ENCODE data around the gene DDB1. TPM values are rescaled to one million over a fixed set of nuclear protein-coding genes. Genes with fewer than 3 reads are reported as not detected.
A peak's percentile ranks its signal among the peaks of the same experiment; 100 is the strongest.

DDB1 gene
- total RNA-seq, 1 experiment from 2014 or later = 284 TPM

DNA sequence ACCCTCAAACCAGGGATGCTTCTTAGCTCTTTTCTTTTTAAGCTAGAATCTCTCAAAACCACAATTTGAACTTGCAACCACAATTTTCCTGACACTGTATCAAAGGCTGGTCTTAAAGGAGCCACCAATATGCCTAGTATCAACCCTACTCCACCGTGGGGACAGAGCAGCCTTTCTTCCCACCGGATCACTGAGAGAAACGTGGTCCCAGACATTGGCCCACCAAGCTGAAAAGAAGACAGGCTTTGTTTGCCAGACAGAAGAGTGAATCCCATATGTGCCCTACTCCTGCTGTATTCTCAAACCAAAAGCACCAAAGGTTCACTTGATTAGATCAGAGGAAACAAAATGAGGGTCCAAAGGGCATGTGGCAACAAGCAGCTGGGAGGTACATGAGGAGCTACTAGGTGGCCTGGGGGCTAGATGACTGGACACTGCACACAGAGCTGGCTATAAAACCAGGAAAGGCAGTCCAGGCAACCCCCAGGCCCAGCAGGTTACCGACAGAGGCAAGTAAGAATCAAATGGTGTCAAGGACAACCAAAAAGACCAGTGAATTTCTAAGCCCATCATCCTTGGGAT is 34.2 kb downstream of the DDB1 start:
- no peaks in the 10 kb centered on the region for H3K27me3 Mint-ChIP-seq (ENCODE audit: insufficient read depth, unreplicated experiment)
- ChIA-PET POLR2A (interaction anchor here (0.5 kb wide), 1 partner anchor 29 kb away, joined by 3 read pairs; no protein-coding TSS in a partner anchor), CTCF (no interaction called here)
- TF ChIP-seq, protein P1, sequence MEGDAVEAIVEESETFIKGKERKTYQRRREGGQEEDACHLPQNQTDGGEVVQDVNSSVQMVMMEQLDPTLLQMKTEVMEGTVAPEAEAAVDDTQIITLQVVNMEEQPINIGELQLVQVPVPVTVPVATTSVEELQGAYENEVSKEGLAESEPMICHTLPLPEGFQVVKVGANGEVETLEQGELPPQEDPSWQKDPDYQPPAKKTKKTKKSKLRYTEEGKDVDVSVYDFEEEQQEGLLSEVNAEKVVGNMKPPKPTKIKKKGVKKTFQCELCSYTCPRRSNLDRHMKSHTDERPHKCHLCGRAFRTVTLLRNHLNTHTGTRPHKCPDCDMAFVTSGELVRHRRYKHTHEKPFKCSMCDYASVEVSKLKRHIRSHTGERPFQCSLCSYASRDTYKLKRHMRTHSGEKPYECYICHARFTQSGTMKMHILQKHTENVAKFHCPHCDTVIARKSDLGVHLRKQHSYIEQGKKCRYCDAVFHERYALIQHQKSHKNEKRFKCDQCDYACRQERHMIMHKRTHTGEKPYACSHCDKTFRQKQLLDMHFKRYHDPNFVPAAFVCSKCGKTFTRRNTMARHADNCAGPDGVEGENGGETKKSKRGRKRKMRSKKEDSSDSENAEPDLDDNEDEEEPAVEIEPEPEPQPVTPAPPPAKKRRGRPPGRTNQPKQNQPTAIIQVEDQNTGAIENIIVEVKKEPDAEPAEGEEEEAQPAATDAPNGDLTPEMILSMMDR (IDR thresholded peaks at IDR 0.05; ENCODE audit: insufficient read depth in 1 of 2, low read depth in 1 of 2, low read length in 1 of 2, severe bottlenecking in 1 of 2, unreplicated experiment in 1 of 2) = no peak
- no peak overlapping the region for H3K4me3 ChIP-seq (ENCODE audit: low read depth, low read length)
- H3K27me3 ChIP-seq (replicated peaks; ENCODE audit: control insufficient read depth, insufficient read depth, low read length) = no peaks in the 10 kb centered on the region
- H3K4me1 Mint-ChIP-seq (ENCODE audit: low read depth, unreplicated experiment) = peaks cover 9% of the 10 kb centered on the region
- intact Hi-C loops (cut with micrococcal nuclease; ENCODE audit: unreplicated experiment) = loop anchor here (1.0 to 2.0 kb wide), 2 partner anchors 34 to 44 kb away; partner anchors contain the start of genes DDB1 and TKFC
- peak overlapping the region; percentile 33 for H3K27ac Mint-ChIP-seq (ENCODE audit: unreplicated experiment)
- no TSS peak for BruUV-seq (replicated peaks)
- DNase-seq = peak; percentile 72 to 82
- no peak overlapping the region for H3K4me3 Mint-ChIP-seq (ENCODE audit: unreplicated experiment)
- peaks cover 31% of the 10 kb centered on the region for H3K36me3 Mint-ChIP-seq (ENCODE audit: insufficient read depth, unreplicated experiment)
- H3K36me3 ChIP-seq (ENCODE audit: control insufficient read depth, insufficient read depth, low read length) = peaks cover 8% of the 10 kb centered on the region
- H3K4me1 ChIP-seq = peaks cover 28% of the 10 kb centered on the region
- H3K9me3 ChIP-seq = no peaks in the 10 kb centered on the region
- H3K9me3 Mint-ChIP-seq (ENCODE audit: unreplicated experiment) = no peaks in the 10 kb centered on the region

DNA sequence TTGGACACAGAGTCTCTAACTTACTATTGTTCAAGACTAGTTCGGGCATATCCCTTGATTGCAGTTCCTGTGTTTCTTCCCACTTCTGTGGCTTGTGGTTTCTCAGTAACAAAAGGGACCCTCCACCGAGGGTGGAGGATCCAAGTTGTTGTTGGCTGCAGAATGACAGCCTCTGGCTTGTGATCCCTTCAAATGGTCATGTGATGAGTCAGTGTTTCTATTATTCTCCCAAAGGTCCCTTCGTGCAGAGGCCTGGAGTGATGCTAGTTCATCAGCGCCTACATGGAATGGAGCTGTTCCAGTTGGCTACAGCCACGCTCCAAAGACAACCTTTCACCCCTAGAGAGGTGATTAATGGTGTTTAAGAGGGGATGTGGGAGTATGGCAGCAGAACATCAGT is 35.2 kb downstream of the DDB1 start:
- Mint-ChIP-seq H3K4me1 (ENCODE audit: low read depth, unreplicated experiment) (peaks cover 12% of the 10 kb centered on the region), H3K4me3 (ENCODE audit: unreplicated experiment) (no peak overlapping the region), H3K27me3 (ENCODE audit: insufficient read depth, unreplicated experiment) (no peaks in the 10 kb centered on the region), H3K9me3 (ENCODE audit: unreplicated experiment) (no peaks in the 10 kb centered on the region), H3K27ac (ENCODE audit: unreplicated experiment) (no peak overlapping the region), H3K36me3 (ENCODE audit: insufficient read depth, unreplicated experiment) (peaks cover 31% of the 10 kb centered on the region)
- TF ChIP-seq, protein P1 (IDR thresholded peaks at IDR 0.05; ENCODE audit: insufficient read depth in 1 of 2, low read depth in 1 of 2, low read length in 1 of 2, severe bottlenecking in 1 of 2, unreplicated experiment in 1 of 2) = no peak
- DNase-seq = no peak
- H3K4me1 ChIP-seq = peaks cover 32% of the 10 kb centered on the region
- BruUV-seq (replicated peaks) = no TSS peak
- H3K4me3 ChIP-seq (ENCODE audit: low read depth, low read length) = no peak overlapping the region
- ChIA-PET CTCF (no interaction called here), POLR2A (no interaction called here)
- H3K9me3 ChIP-seq = no peaks in the 10 kb centered on the region
- peaks cover 8% of the 10 kb centered on the region for H3K36me3 ChIP-seq (ENCODE audit: control insufficient read depth, insufficient read depth, low read length)
- H3K27me3 ChIP-seq (replicated peaks; ENCODE audit: control insufficient read depth, insufficient read depth, low read length) = no peaks in the 10 kb centered on the region
- intact Hi-C loops (cut with micrococcal nuclease; ENCODE audit: unreplicated experiment) = loop anchor here (2.0 kb wide), 1 partner anchor 35 kb away; the partner anchor contains the start of genes DDB1 and TKFC

DNA sequence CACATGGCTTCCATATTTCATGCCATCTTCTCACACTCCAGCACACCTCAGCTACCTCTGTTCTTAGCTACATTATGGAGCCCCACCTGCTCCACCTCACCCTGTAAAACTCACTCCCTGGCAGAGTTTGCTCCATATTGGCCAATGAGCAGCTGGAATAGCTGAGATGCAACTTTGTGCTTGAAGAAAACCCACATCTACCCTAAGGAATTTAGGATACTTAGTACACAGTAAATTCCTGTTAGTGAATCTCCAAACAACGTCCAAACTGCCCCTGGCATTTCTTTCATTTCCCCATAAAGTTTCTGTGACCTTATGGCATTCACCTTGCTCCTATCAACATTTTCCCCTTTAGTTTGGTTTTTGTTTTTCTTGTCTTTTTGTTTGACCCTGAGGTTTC is 35.6 kb downstream of the DDB1 start:
- Mint-ChIP-seq H3K9me3 (ENCODE audit: unreplicated experiment) (no peaks in the 10 kb centered on the region), H3K27ac (ENCODE audit: unreplicated experiment) (no peak overlapping the region), H3K27me3 (ENCODE audit: insufficient read depth, unreplicated experiment) (no peaks in the 10 kb centered on the region), H3K4me3 (ENCODE audit: unreplicated experiment) (no peak overlapping the region), H3K4me1 (ENCODE audit: low read depth, unreplicated experiment) (peaks cover 12% of the 10 kb centered on the region), H3K36me3 (ENCODE audit: insufficient read depth, unreplicated experiment) (peaks cover 31% of the 10 kb centered on the region)
- no peak for DNase-seq
- TF ChIP-seq, protein P1 (IDR thresholded peaks at IDR 0.05; ENCODE audit: insufficient read depth in 1 of 2, low read depth in 1 of 2, low read length in 1 of 2, severe bottlenecking in 1 of 2, unreplicated experiment in 1 of 2) = no peak
- CTCF ChIA-PET = no interaction called here
- Histone ChIP-seq H3K36me3 (ENCODE audit: control insufficient read depth, insufficient read depth, low read length) (peaks cover 8% of the 10 kb centered on the region), H3K4me3 (ENCODE audit: low read depth, low read length) (no peak overlapping the region), H3K27me3 (replicated peaks; ENCODE audit: control insufficient read depth, insufficient read depth, low read length) (no peaks in the 10 kb centered on the region), H3K9me3 (no peaks in the 10 kb centered on the region), H3K4me1 (peaks cover 32% of the 10 kb centered on the region)
- POLR2A ChIA-PET = no interaction called here
- intact Hi-C loops (cut with micrococcal nuclease; ENCODE audit: unreplicated experiment) = no loop called here
- BruUV-seq (replicated peaks) = no TSS peak

Data from Caco-2 (cell line).